Calu3 (cell line): ENCODE data around the gene ADSS1. TPM values are rescaled to one million over a fixed set of nuclear protein-coding genes. Genes with fewer than 3 reads are reported as not detected.

Experiments
- BruUV-seq: library from RNA; stranded (reverse); fragments of 400-500 nt; replicated peaks from 2 replicates; lab custom pipeline; 2021; lab: Mats Ljungman, UMichigan
- CTCF ChIA-PET: fragments of 300-600 bp; sonication (Branson Sonifier 250); formaldehyde crosslinking; loops from one replicate; lab custom pipeline; 2022; ENCODE audit warnings: antibody characterized with exemption; lab: Charles Lee
- DNase-seq: peaks from one replicate; pipeline ENCODE4 v3.0.0; 2022
- H3K27ac Mint-ChIP-seq: one replicate; pipeline ENCODE4 v1.8.0; 2022; ENCODE audit warnings: mixed read lengths; ENCODE audit not compliant: unreplicated experiment
- H3K27me3 Mint-ChIP-seq: one replicate; pipeline ENCODE4 v1.8.0; 2022; ENCODE audit warnings: mixed read lengths; ENCODE audit not compliant: unreplicated experiment
- H3K36me3 Mint-ChIP-seq: one replicate; pipeline ENCODE4 v1.8.0; 2022; ENCODE audit warnings: mild to moderate bottlenecking, moderate library complexity, mixed read lengths; ENCODE audit not compliant: insufficient read depth, unreplicated experiment
- H3K4me1 Mint-ChIP-seq: one replicate; pipeline ENCODE4 v1.8.0; 2022; ENCODE audit warnings: mild to moderate bottlenecking, low read depth, mixed read lengths; ENCODE audit not compliant: unreplicated experiment
- H3K4me3 Mint-ChIP-seq: one replicate; pipeline ENCODE4 v1.8.0; 2022; ENCODE audit warnings: mild to moderate bottlenecking, low read depth, moderate library complexity, mixed read lengths; ENCODE audit not compliant: unreplicated experiment
- H3K9me3 Mint-ChIP-seq: one replicate; pipeline ENCODE4 v1.8.0; 2022; ENCODE audit warnings: low read depth, mixed read lengths; ENCODE audit not compliant: unreplicated experiment
- intact Hi-C: fragments of 100-400 bp; cut with micrococcal nuclease; formaldehyde crosslinking; loops from one replicate; pipeline ENCODE4 v1.10.0; 2022; ENCODE audit not compliant: unreplicated experiment
- total RNA-seq: library from RNA; stranded (reverse); gene quantifications from 2 replicates; pipeline ENCODE4 v1.2.3, GENCODE V29; 2022
- TF ChIP-seq, protein P1 (sequence below): fragments of 200-600 bp; IDR thresholded peaks from one replicate; pipeline ENCODE4 v1.8.0; 2022; ENCODE audit warnings: antibody characterized with exemption; ENCODE audit not compliant: unreplicated experiment

The ADSS1 gene
- total RNA-seq, 1 experiment from 2014 or later, result 8.6 TPM

DNA sequence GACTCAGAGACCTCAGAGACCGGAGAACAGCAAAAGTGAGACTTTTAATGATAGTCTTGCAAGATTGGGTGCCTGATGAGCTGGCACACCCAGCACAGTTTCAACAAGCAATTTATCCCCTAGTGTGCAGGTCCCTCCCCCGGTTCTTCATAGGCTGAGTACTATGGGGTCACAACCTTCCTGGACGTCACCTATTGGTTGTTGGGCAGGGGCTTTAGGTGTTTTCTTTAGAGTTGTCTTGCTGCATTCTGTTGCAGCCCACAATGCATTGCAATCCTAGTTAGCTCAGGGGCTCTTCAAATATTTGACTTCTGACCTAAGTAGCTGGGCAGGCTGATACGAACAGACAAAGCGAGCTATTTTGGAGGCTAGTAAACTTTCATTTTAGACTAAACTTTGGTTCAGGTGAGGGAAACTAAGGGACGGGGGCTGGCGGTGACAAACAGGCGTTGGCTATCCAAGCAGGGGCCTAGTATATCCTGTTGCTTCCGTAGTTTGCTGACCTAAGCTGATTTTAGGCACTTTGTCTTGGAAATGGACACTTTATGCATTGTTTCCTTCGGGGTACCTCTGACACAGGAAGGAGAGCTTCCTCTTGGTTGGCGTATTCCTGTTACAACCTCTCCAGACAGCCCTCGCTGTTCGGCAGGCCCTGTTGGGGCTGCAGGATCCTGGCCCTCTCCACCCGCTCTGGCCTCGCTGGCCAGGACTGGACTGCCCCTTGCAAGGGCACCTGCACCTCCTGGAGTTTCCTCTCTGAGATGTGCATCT is 43.0 kb downstream of the ADSS1 start:
- BruUV-seq, result no TSS peak
- Mint-ChIP-seq H3K27ac (no peak overlapping the region), H3K4me1 (no peaks in the 10 kb centered on the region), H3K27me3 (no peaks in the 10 kb centered on the region), H3K9me3 (no peaks in the 10 kb centered on the region), H3K4me3 (no peak overlapping the region), H3K36me3 (peaks cover 23% of the 10 kb centered on the region)
- no peak for DNase-seq
- CTCF ChIA-PET, result no interaction called here
- intact Hi-C loops, result no loop called here
- TF ChIP-seq, protein P1, sequence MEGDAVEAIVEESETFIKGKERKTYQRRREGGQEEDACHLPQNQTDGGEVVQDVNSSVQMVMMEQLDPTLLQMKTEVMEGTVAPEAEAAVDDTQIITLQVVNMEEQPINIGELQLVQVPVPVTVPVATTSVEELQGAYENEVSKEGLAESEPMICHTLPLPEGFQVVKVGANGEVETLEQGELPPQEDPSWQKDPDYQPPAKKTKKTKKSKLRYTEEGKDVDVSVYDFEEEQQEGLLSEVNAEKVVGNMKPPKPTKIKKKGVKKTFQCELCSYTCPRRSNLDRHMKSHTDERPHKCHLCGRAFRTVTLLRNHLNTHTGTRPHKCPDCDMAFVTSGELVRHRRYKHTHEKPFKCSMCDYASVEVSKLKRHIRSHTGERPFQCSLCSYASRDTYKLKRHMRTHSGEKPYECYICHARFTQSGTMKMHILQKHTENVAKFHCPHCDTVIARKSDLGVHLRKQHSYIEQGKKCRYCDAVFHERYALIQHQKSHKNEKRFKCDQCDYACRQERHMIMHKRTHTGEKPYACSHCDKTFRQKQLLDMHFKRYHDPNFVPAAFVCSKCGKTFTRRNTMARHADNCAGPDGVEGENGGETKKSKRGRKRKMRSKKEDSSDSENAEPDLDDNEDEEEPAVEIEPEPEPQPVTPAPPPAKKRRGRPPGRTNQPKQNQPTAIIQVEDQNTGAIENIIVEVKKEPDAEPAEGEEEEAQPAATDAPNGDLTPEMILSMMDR, result no peak

DNA sequence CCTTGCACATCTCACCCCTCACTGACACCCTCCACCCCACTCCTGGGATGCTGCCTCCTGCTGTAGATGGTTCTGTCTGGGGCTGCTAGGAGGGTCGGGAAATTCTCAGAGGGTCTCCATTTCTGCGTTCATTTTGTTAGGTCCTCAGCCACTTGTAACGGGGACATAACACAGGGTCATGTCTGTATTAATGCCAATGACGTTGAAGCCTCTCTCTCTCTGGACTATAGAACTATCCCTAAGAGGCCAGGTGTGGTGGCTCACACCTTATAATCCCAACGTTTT is 43.5 kb downstream of the ADSS1 start:
- Mint-ChIP-seq H3K27me3 (no peaks in the 10 kb centered on the region), H3K36me3 (peaks cover 27% of the 10 kb centered on the region), H3K4me3 (no peak overlapping the region), H3K4me1 (no peaks in the 10 kb centered on the region), H3K27ac (no peak overlapping the region), H3K9me3 (no peaks in the 10 kb centered on the region)
- intact Hi-C loops, result no loop called here
- CTCF ChIA-PET, result no interaction called here
- BruUV-seq, result no TSS peak
- TF ChIP-seq, protein P1, result no peak
- no peak for DNase-seq

DNA sequence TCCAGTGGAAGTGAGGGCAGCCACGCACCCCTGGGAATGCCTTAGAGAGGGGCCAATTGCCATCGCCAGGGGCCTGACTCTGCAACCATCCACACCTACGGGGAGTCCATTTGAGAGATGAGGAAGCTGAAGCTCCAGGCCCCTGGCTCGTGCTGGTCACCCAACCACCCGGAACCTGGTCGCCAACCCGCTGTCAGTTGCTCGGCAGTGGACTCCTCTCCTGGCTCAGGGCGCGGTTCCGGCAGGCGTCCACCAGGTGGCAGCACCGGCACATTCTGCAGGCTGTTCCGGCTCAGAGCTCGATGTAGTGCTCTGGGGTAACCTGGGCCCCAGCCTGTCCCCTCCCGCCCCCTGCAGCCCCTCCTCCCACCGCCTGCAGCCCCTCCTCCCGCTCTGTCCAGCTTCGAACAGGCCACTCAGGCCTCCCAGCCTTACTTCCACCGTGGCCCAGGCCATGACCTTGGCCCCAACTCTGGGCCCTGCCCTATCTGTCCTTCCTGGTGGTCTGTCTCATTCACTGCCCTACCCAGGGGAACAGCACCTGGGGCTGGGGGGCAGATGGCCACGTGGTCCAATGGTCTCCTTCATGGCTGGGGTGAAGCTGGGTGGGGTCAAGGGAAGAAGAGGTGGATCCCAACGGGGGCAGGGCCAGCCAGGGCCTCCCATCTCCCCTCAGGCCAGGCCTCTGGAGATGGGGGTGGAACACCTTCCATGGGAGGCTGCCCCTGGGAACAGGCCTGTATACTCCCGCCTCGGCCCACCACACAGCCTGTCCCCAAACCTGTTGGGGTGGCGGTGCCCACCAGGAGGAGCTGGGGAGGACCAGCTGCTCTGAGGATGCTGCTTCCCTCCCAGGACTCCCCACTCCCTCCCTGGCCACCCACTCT is 44.7 kb downstream of the ADSS1 start:
- no peak overlapping the region for H3K27ac Mint-ChIP-seq
- H3K9me3 Mint-ChIP-seq, result no peaks in the 10 kb centered on the region
- CTCF ChIA-PET, result interaction anchor here (0.6 to 1.5 kb wide), 11 partner anchors 16 to 583 kb away, joined by 3 to 13 read pairs (median 4); partner anchors contain the start of gene SIVA1
- BruUV-seq, result no TSS peak
- no peaks in the 10 kb centered on the region for H3K4me1 Mint-ChIP-seq
- peaks cover 32% of the 10 kb centered on the region for H3K36me3 Mint-ChIP-seq
- H3K27me3 Mint-ChIP-seq, result no peaks in the 10 kb centered on the region
- no peak overlapping the region for H3K4me3 Mint-ChIP-seq
- DNase-seq, result peak; percentile 95
- TF ChIP-seq, protein P1, result peak; percentile 91
- intact Hi-C loops, result loop anchor here (1.0 kb wide), 1 partner anchor 58 kb away; no protein-coding TSS in a partner anchor

DNA sequence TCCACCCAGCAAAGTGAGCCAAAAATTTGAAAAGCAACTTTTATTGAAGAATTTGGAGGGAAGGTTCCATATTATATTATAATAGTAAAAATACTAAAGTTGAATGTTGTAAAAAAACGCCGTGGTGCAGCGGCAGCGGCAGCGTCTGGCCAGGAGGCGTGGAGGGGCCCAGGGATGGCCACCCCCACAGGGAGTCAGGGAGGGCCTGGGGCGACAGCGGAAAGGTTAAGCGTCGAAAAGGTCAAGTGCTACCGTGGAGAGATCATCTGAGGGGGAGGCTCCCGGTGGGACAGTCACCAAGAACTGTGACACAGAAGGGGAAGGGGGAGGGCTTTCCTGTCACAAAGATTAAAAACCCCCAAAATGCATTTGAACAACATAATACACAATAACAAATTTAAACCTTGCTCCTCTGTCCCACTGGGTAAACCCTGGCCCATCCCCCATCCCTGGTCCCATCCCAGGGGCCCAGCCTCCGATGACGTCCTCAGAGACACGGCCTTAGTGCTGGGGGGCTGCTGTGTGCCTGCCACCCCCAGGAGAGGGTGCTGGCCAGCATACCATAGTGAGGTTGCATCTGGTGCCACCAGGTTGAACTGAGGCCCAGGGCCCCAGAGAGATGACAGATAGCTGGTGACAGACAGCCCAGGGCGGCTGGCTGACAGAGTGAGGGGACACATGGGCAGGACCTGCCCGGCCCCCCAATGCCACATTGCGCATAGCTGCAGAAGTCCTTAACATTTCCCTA is 45.5 kb downstream of the ADSS1 start:
- peaks cover 35% of the 10 kb centered on the region for H3K36me3 Mint-ChIP-seq
- DNase-seq, result no peak
- BruUV-seq, result TSS peak; percentile 79
- CTCF ChIA-PET, result interaction anchor here (1.5 kb wide), 1 partner anchor 51 kb away, joined by 9 read pairs; no protein-coding TSS in a partner anchor
- TF ChIP-seq, protein P1, result no peak
- no peak overlapping the region for H3K4me3 Mint-ChIP-seq
- H3K27ac Mint-ChIP-seq, result no peak overlapping the region
- no peaks in the 10 kb centered on the region for H3K9me3 Mint-ChIP-seq
- H3K27me3 Mint-ChIP-seq, result no peaks in the 10 kb centered on the region
- no peaks in the 10 kb centered on the region for H3K4me1 Mint-ChIP-seq
- intact Hi-C loops, result no loop called here
